H1 (cell line): Measurements from ENCODE around the gene GLDC. TPM values are rescaled to one million over a fixed set of nuclear protein-coding genes. Genes with fewer than 3 reads are reported as not detected.

Source experiments
- CTCF ChIA-PET: fragments of 300-600 bp; sonication (Branson Sonifier 250); formaldehyde crosslinking; loops from one replicate; lab custom pipeline; 2021; ENCODE audit not compliant: partially characterized antibody; lab: Charles Lee
- POLR2A ChIA-PET: fragments of 300-600 bp; sonication (Branson Sonifier 250); formaldehyde crosslinking; loops from one replicate; lab custom pipeline; 2021; ENCODE audit warnings: inconsistent platforms; ENCODE audit not compliant: partially characterized antibody; lab: Charles Lee
- DNase-seq, 2 experiments: peaks; one replicate each; pipeline versions ENCODE4 v3.0.0 to v3.0.0-alpha.2; 2010 to 2022; ENCODE audit warnings: low spot score in 2 of 2, low read depth in 1 of 2, mixed read lengths in 1 of 2
- FAIRE-seq: peaks from 2 replicates; lab custom pipeline; 2011; peaks lifted over from hg19 to GRCh38; lab: Jason Lieb, UNC
- H2AFZ ChIP-seq: 2 replicates; pipeline ENCODE4 v1.8.1; 2012; ENCODE audit warnings: low read length, inconsistent platforms
- H2AK5ac ChIP-seq: 2 replicates; pipeline ENCODE4 v1.6.1; 2013; ENCODE audit warnings: low read depth, low read length
- H2BK120ac ChIP-seq: replicated peaks from 2 replicates; pipeline ENCODE3; 2013; ENCODE audit warnings: low read depth, low read length, inconsistent platforms
- H2BK12ac ChIP-seq: 2 replicates; pipeline ENCODE4 v1.6.1; 2013; ENCODE audit warnings: low read depth, low read length
- H2BK15ac ChIP-seq: 2 replicates; pipeline ENCODE4 v1.6.1; 2013; ENCODE audit warnings: low read length
- H2BK20ac ChIP-seq: 2 replicates; pipeline ENCODE4 v1.6.1; 2013; ENCODE audit warnings: low read length
- H2BK5ac ChIP-seq: 2 replicates; pipeline ENCODE4 v1.6.1; 2013; ENCODE audit warnings: low read depth, low read length
- H3K14ac ChIP-seq: 2 replicates; pipeline ENCODE4 v1.6.1; 2013; ENCODE audit warnings: inconsistent platforms; ENCODE audit not compliant: insufficient read length
- H3K18ac ChIP-seq: 2 replicates; pipeline ENCODE4 v1.6.1; 2013; ENCODE audit warnings: low read length; ENCODE audit errors: extremely low read depth
- H3K23ac ChIP-seq: 2 replicates; pipeline ENCODE4 v1.6.1; 2013; ENCODE audit warnings: inconsistent platforms; ENCODE audit not compliant: insufficient read length
- H3K23me2 ChIP-seq: 2 replicates; pipeline ENCODE4 v1.6.1; 2013; ENCODE audit warnings: low read depth, low read length
- H3K27ac ChIP-seq: 2 replicates; pipeline ENCODE4 v1.6.1; 2011; ENCODE audit warnings: low read depth, low read length, inconsistent platforms
- H3K27me3 ChIP-seq, 4 experiments: replicated peaks in 1 of 4; 1 replicate in 1 of 4; 2 replicates in 3 of 4; pipeline versions ENCODE4 v1.6.1 to v1.8.1; 2011 to 2013; ENCODE audit warnings: low read length in 3 of 4, mild to moderate bottlenecking in 3 of 4, inconsistent platforms in 2 of 4, mixed read lengths in 2 of 4, moderate library complexity in 1 of 4; ENCODE audit not compliant: control insufficient read depth in 3 of 4, insufficient read depth in 3 of 4; ENCODE audit errors: extremely low read depth in 1 of 4
- H3K36me3 ChIP-seq, 4 experiments: 2 replicates each; pipeline versions ENCODE4 v1.6.1 to v1.8.1; 2011 to 2013; ENCODE audit warnings: mild to moderate bottlenecking in 4 of 4, low read length in 3 of 4, moderate library complexity in 2 of 4, control low read depth in 1 of 4, inconsistent platforms in 1 of 4; ENCODE audit not compliant: insufficient read depth in 4 of 4, control insufficient read depth in 2 of 4
- H3K4ac ChIP-seq: replicated peaks from 2 replicates; pipeline ENCODE3; 2013; ENCODE audit warnings: low read length, low read depth, mixed read lengths, inconsistent platforms; ENCODE audit not compliant: insufficient read length
- H3K4me1 ChIP-seq, 4 experiments: replicated peaks in 1 of 4; 1 replicate in 1 of 4; 2 replicates in 3 of 4; pipeline versions ENCODE4 v1.6.1 to v1.8.1; 2011 to 2013; ENCODE audit warnings: low read length in 3 of 4, inconsistent platforms in 2 of 4, mixed read lengths in 1 of 4; ENCODE audit not compliant: insufficient read depth in 4 of 4, control insufficient read depth in 3 of 4
- H3K4me2 ChIP-seq, 2 experiments: 2 replicates each; pipeline versions ENCODE4 v1.6.1 to v1.8.1; 2011 to 2013; ENCODE audit warnings: low read depth in 2 of 2, low read length in 2 of 2, control low read depth in 1 of 2, inconsistent platforms in 1 of 2, mild to moderate bottlenecking in 1 of 2; ENCODE audit not compliant: insufficient read depth in 1 of 2
- H3K4me3 ChIP-seq, 4 experiments: fragments of 200-600, 300-600 bp in 1 of 4; sonication (generic), shearing (Covaris generic), sonication (Bioruptor Twin) in 1 of 4; 2 replicates each; pipeline versions ENCODE4 v1.5.1 to v1.8.1; 2011 to 2016; ENCODE audit warnings: low read length in 4 of 4, low read depth in 3 of 4, control low read depth in 2 of 4, inconsistent platforms in 2 of 4, mild to moderate bottlenecking in 2 of 4, mixed read lengths in 1 of 4, moderate library complexity in 1 of 4; ENCODE audit not compliant: insufficient read depth in 2 of 4; ENCODE audit errors: extremely low read depth in 1 of 4
- H3K56ac ChIP-seq: replicated peaks from 2 replicates; pipeline ENCODE3; 2013; ENCODE audit warnings: low read depth, mild to moderate bottlenecking, mixed read lengths, low read length, inconsistent platforms; ENCODE audit not compliant: insufficient read length
- H3K79me1 ChIP-seq: 2 replicates; pipeline ENCODE4 v1.6.1; 2013; ENCODE audit warnings: low read depth, low read length, control low read depth
- H3K79me2 ChIP-seq, 2 experiments: 2 replicates each; pipeline versions ENCODE4 v1.6.1 to v1.8.1; 2012 to 2013; ENCODE audit warnings: low read length in 2 of 2, mild to moderate bottlenecking in 2 of 2, inconsistent platforms in 1 of 2; ENCODE audit not compliant: insufficient read depth in 2 of 2, control insufficient read depth in 1 of 2
- H3K9ac ChIP-seq, 4 experiments: replicated peaks in 1 of 4; 1 replicate in 1 of 4; 2 replicates in 3 of 4; pipeline versions ENCODE4 v1.6.1 to v1.8.1; 2011 to 2013; ENCODE audit warnings: low read depth in 3 of 4, low read length in 3 of 4, control low read depth in 2 of 4, mild to moderate bottlenecking in 2 of 4, moderate library complexity in 2 of 4, inconsistent platforms in 1 of 4; ENCODE audit errors: extremely low read depth in 1 of 4
- H3K9me3 ChIP-seq, 2 experiments: 2 replicates each; pipeline versions ENCODE4 v1.6.1 to v1.8.1; 2012 to 2013; ENCODE audit warnings: mild to moderate bottlenecking in 2 of 2, moderate library complexity in 2 of 2, control low read depth in 1 of 2, inconsistent platforms in 1 of 2, low read depth in 1 of 2, low read length in 1 of 2, mixed read lengths in 1 of 2; ENCODE audit not compliant: insufficient read depth in 2 of 2
- H4K20me1 ChIP-seq, 2 experiments: replicated peaks in 1 of 2; 2 replicates each; pipeline versions ENCODE3 to v1.8.1; 2011 to 2013; ENCODE audit warnings: inconsistent platforms in 2 of 2, low read length in 2 of 2, mild to moderate bottlenecking in 1 of 2; ENCODE audit not compliant: insufficient read depth in 2 of 2, control insufficient read depth in 1 of 2
- H4K5ac ChIP-seq: 2 replicates; pipeline ENCODE4 v1.6.1; 2013; ENCODE audit warnings: low read length, low read depth, mixed read lengths, inconsistent platforms; ENCODE audit not compliant: insufficient read length
- H4K8ac ChIP-seq: 2 replicates; pipeline ENCODE4 v1.8.0; 2013; ENCODE audit warnings: mild to moderate bottlenecking, moderate library complexity, low read length, inconsistent platforms; ENCODE audit not compliant: insufficient read depth; ENCODE audit errors: extremely low read depth
- H4K91ac ChIP-seq: replicated peaks from 2 replicates; pipeline ENCODE3; 2013; ENCODE audit warnings: low read length, mixed read lengths, inconsistent platforms; ENCODE audit not compliant: insufficient read length
- ATF2 ChIP-seq: IDR thresholded peaks from 2 replicates; pipeline ENCODE4 v1.6.1; 2012; ENCODE audit warnings: low read length, inconsistent platforms
- BCL11A ChIP-seq, 2 experiments: IDR thresholded peaks; one replicate each; pipeline ENCODE4 v1.6.1; 2011; ENCODE audit warnings: low read depth in 2 of 2, low read length in 2 of 2, mild to moderate bottlenecking in 2 of 2
- BRCA1 ChIP-seq: IDR thresholded peaks from 2 replicates; pipeline ENCODE4 v1.6.1; 2012; ENCODE audit warnings: low read depth, low read length, improper control_type of control experiment
- CBX8 ChIP-seq: fragments of 300-800, 300-1000 bp; sonication (generic); IDR thresholded peaks from 2 replicates; pipeline ENCODE4 v1.7.1; 2016; ENCODE audit warnings: low read depth, low read length, borderline replicate concordance
- CEBPB ChIP-seq: IDR thresholded peaks from 2 replicates; pipeline ENCODE4 v1.6.1; 2012; ENCODE audit warnings: low read depth, low read length
- EP300 ChIP-seq, 2 experiments: IDR thresholded peaks; 1 replicate in 1 of 2; 2 replicates in 1 of 2; pipeline ENCODE4 v1.6.1; 2011 to 2012; ENCODE audit warnings: low read depth in 2 of 2, low read length in 2 of 2, mild to moderate bottlenecking in 2 of 2, borderline replicate concordance in 1 of 2, inconsistent platforms in 1 of 2, moderate library complexity in 1 of 2
- KDM1A ChIP-seq: fragments of 200-600, 300-600 bp; sonication (generic); IDR thresholded peaks from 2 replicates; pipeline ENCODE4 v1.7.1; 2016; ENCODE audit warnings: mild to moderate bottlenecking, low read length, borderline replicate concordance
- KDM5A ChIP-seq: fragments of 200-600 bp; IDR thresholded peaks from 2 replicates; pipeline ENCODE4 v1.7.1; 2012; ENCODE audit warnings: mild to moderate bottlenecking, low read length, inconsistent platforms, mixed read lengths
- MAX ChIP-seq: IDR thresholded peaks from 2 replicates; pipeline ENCODE4 v1.6.1; 2012; ENCODE audit warnings: inconsistent platforms
- RFX5 ChIP-seq: IDR thresholded peaks from 2 replicates; pipeline ENCODE4 v1.6.1; 2011; ENCODE audit warnings: low read depth, low read length, improper control_type of control experiment, borderline replicate concordance
- SIRT6 ChIP-seq: IDR thresholded peaks from one replicate; pipeline ENCODE4 v1.7.1; 2012; ENCODE audit warnings: low read length, inconsistent platforms
- SP4 ChIP-seq: IDR thresholded peaks from 2 replicates; pipeline ENCODE4 v1.6.1; 2012; ENCODE audit warnings: low read length, inconsistent platforms
- TAF1 ChIP-seq: IDR thresholded peaks from 2 replicates; pipeline ENCODE4 v1.6.1; 2011; ENCODE audit warnings: mild to moderate bottlenecking, low read depth, low read length
- WGBS, 2 experiments: shearing (Covaris generic) in 1 of 2; methylation state at CpG; one replicate each; pipeline versions ENCODE4 v1.1.6 to v1.1.7; 2013 to 2015; ENCODE audit warnings: low lambda C conversion rate in 2 of 2, mixed read lengths in 2 of 2, inconsistent platforms in 1 of 2, low coverage in 1 of 2, missing lambda C conversion rate in 1 of 2; ENCODE audit not compliant: insufficient replicate concordance in 2 of 2, insufficient coverage in 1 of 2, insufficient read length in 1 of 2; ENCODE audit errors: extremely low coverage in 1 of 2, missing lambda C conversion rate in 1 of 2; 5-methylcytosine and 5-hydroxymethylcytosine counted together
- polyA plus RNA-seq, 7 experiments: library from polyadenylated mRNA; depleted of rRNA in 3 of 7; stranded (reverse) in 5 of 7; unstranded in 2 of 7; fragments of >200 nt in 5 of 7; fragments of 200-250 nt in 2 of 7; gene quantifications; 1 replicate in 5 of 7; 2 replicates in 1 of 7; 4 replicates in 1 of 7; pipeline versions ENCODE4 v1.2.1 to v1.2.3, GENCODE V29; 2011 to 2013; ENCODE audit warnings: missing spikeins in 2 of 7, mixed read lengths in 2 of 7
- total RNA-seq: library from RNA; stranded (reverse); fragmentation: NEBNext Ultra II Directional; extraction: Animal tissue kit (Norgen Biotek cat#: 25700); gene quantifications from 2 replicates; pipeline ENCODE4 v1.2.1, GENCODE V29; 2021

GLDC gene
- total and polyA plus RNA-seq, 2 of the 8 experiments (the other 6 are each of a cell fraction or from before 2014, with no cell fraction given), result 48.8 to 101 TPM

- no peaks in the 10 kb centered on the region for H3K23me2 ChIP-seq
- H4K91ac ChIP-seq, result no peak overlapping the region
- no peak overlapping the region for H2AK5ac ChIP-seq
- WGBS, 2 experiments, result 95% methylated on average over 6 of the region's 6 CpGs; no CpG with 5 or more reads in 1 of the 2 experiments
- H3K14ac ChIP-seq, result no peak overlapping the region
- peaks cover 0 to 7% (median 0%) of the 10 kb centered on the region in 4 experiments; a peak in 4 of 8 replicates for H3K36me3 ChIP-seq
- no peaks in the 10 kb centered on the region for H3K79me1 ChIP-seq
- no peak overlapping the region for H2BK12ac ChIP-seq
- H3K4ac ChIP-seq, result no peak overlapping the region
- H3K9me3 ChIP-seq, result no peaks in the 10 kb centered on the region
- H3K23ac ChIP-seq, result no peak overlapping the region
- H4K20me1 ChIP-seq, result no peaks in the 10 kb centered on the region
- H3K4me2 ChIP-seq, result no peak overlapping the region
- ChIA-PET POLR2A (interaction anchor here (1.4 kb wide), 2 partner anchors 8 to 10 kb away, joined by 4 read pairs; no protein-coding TSS in a partner anchor), CTCF (interaction anchor here (1.0 to 1.9 kb wide), 4 partner anchors 8 to 250 kb away, joined by 4 to 10 read pairs (median 6); no protein-coding TSS in a partner anchor)
- H2BK120ac ChIP-seq, result no peak overlapping the region
- DNase-seq, result no peak
- no peak overlapping the region for H2AFZ ChIP-seq
- FAIRE-seq, result no peak
- no peak overlapping the region for H2BK5ac ChIP-seq
- no peaks in the 10 kb centered on the region for H3K79me2 ChIP-seq
- no peaks in the 10 kb centered on the region for H3K27me3 ChIP-seq
- no peak overlapping the region for H3K9ac ChIP-seq
- H2BK20ac ChIP-seq, result no peak overlapping the region
- no peak overlapping the region for H4K5ac ChIP-seq
- no peak overlapping the region for H2BK15ac ChIP-seq
- no peak overlapping the region for H3K27ac ChIP-seq
- H3K4me3 ChIP-seq, result no peak overlapping the region
- no peak overlapping the region for H3K18ac ChIP-seq
- H3K56ac ChIP-seq, result no peak overlapping the region
- no peak overlapping the region for H4K8ac ChIP-seq
- H3K4me1 ChIP-seq, result no peaks in the 10 kb centered on the region
- TF ChIP-seq MAX (no peak), RFX5 (no peak), CBX8 (no peak), KDM5A (no peak), BCL11A (IDR thresholded peaks at IDR 0.05; ENCODE audit: low read depth in 2 of 2, low read length in 2 of 2) (no peak), ATF2 (no peak), KDM1A (no peak), SP4 (no peak), BRCA1 (no peak), EP300 (IDR thresholded peaks at IDR 0.05; ENCODE audit: borderline replicate concordance in 1 of 2, low read depth in 2 of 2, low read length in 2 of 2) (no peak), TAF1 (no peak), SIRT6 (no peak), CEBPB (no peak)
Measured at GRCh38 chr9:6576987-6577386, 68.5 kb downstream of the GLDC start.
